Measurements from ENCODE around the gene ALDH3B1. TPM values are rescaled to one million over a fixed set of nuclear protein-coding genes. Genes with fewer than 3 reads are reported as not detected.

The ALDH3B1 gene
- total RNA-seq, 1 experiment from 2014 or later: not detected

DNA sequence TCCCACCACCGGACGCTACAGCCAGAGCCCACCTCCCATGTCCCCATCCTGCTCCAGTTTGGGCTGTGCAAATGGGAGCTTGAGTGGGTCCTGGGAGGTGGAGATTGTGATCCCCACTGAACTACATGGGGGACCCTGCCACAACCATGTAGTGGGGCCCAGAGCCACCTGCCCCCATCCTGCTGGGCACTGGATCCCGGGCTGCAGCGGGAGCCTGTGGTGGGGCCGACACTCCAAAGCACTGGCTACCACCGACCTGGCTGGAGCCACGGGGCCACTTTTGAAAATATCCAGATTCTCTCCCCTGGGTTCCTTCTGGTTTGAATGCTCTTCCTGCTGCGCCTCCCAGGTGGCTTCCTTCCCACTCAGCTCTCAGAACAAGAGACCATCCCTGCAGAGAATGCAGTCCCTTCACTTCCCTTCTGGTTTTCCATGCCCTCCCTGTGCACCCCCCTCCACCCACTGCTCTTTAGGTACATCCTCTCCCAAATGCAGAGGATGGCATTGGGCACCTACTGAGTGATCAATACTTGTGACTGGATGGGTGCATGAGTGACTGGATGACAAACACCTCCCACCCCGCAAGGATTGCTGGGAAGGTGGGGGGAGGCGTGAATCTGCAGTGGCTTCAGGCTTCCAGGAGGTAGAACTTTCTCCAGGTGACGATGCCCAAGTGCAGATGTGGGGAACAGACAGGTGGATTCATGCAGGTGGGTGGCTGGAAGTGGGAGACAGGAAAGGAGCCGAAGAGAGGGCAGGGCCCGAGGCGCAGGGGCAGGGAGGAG lies 5.4 kb upstream of the ALDH3B1 start:
- no peak overlapping the region for H2BK20ac ChIP-seq (ENCODE audit: low read depth, low read length, poor library complexity, severe bottlenecking)
- no peak overlapping the region for H2BK5ac ChIP-seq (ENCODE audit: insufficient read length, low read length)
- H2BK12ac ChIP-seq (ENCODE audit: insufficient read length, low read depth, low read length): no peak overlapping the region
- no peaks in the 10 kb centered on the region; a peak in 1 of 7 replicates for H3K36me3 Mint-ChIP-seq (ENCODE audit: insufficient read depth in 1 of 3, low read depth in 3 of 3)
- H3K9ac ChIP-seq (ENCODE audit: extremely low read depth, insufficient read length, low read length): no peak overlapping the region
- H3K56ac ChIP-seq (ENCODE audit: insufficient read length, low read depth, low read length): no peak overlapping the region
- H4K5ac ChIP-seq (ENCODE audit: insufficient read length, low read depth, low read length): no peak overlapping the region
- H3K23ac ChIP-seq (ENCODE audit: insufficient read length, low read depth, low read length): no peak overlapping the region
- no peak overlapping the region for H3K18ac ChIP-seq (ENCODE audit: insufficient read length, low read depth, low read length)
- H3K9me3 Mint-ChIP-seq: peaks cover 0 to 5% of the 10 kb centered on the region in 2 experiments; a peak in 1 of 5 replicates
- peaks cover 4% of the 10 kb centered on the region for H3K23me2 ChIP-seq (ENCODE audit: insufficient read length, low read depth, low read length, poor library complexity, severe bottlenecking)
- H2AK5ac ChIP-seq (ENCODE audit: insufficient read length, low read length): no peak overlapping the region
- no peak overlapping the region for H3K4ac ChIP-seq (ENCODE audit: low read depth, low read length)
- no peak overlapping the region for H4K8ac ChIP-seq (replicated peaks; ENCODE audit: insufficient read length, low read depth, low read length)
- no peak overlapping the region for H3K27ac ChIP-seq (ENCODE audit: insufficient read length, low read depth, low read length)
- no peak overlapping the region for H2AFZ ChIP-seq (ENCODE audit: low read length)
- H3K79me1 ChIP-seq (ENCODE audit: insufficient read depth, low read depth, low read length, poor library complexity, severe bottlenecking): no peaks in the 10 kb centered on the region
- H3K27me3 Mint-ChIP-seq (ENCODE audit: low read depth): peaks cover 12% of the 10 kb centered on the region
- no peaks in the 10 kb centered on the region for H3K79me2 ChIP-seq (ENCODE audit: insufficient read depth, low read length)
- no peak overlapping the region for H2BK120ac ChIP-seq (ENCODE audit: low read depth, low read length, poor library complexity, severe bottlenecking)
- TF ChIP-seq, protein P1, sequence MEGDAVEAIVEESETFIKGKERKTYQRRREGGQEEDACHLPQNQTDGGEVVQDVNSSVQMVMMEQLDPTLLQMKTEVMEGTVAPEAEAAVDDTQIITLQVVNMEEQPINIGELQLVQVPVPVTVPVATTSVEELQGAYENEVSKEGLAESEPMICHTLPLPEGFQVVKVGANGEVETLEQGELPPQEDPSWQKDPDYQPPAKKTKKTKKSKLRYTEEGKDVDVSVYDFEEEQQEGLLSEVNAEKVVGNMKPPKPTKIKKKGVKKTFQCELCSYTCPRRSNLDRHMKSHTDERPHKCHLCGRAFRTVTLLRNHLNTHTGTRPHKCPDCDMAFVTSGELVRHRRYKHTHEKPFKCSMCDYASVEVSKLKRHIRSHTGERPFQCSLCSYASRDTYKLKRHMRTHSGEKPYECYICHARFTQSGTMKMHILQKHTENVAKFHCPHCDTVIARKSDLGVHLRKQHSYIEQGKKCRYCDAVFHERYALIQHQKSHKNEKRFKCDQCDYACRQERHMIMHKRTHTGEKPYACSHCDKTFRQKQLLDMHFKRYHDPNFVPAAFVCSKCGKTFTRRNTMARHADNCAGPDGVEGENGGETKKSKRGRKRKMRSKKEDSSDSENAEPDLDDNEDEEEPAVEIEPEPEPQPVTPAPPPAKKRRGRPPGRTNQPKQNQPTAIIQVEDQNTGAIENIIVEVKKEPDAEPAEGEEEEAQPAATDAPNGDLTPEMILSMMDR (conservative IDR thresholded peaks at IDR 0.05): no peak
- no CpG with 5 or more reads among the region's 14 CpGs for WGBS (ENCODE audit: extremely low coverage, insufficient read length, low lambda C conversion rate)
- H4K20me1 ChIP-seq (ENCODE audit: control insufficient read depth, insufficient read depth, insufficient read length): no peaks in the 10 kb centered on the region
- DNase-seq: peak; percentile 60
- H3T11ph ChIP-seq (ENCODE audit: low read length): no peak overlapping the region
- peak overlapping the region; percentile 7 for H3K4me2 ChIP-seq (ENCODE audit: insufficient read depth, insufficient read length, low read length)
- no peaks in the 10 kb centered on the region; the same call in 1 of the 2 replicates for H3K4me1 ChIP-seq (ENCODE audit: insufficient read depth, low read length)
- no peak overlapping the region; the same call in 1 of the 2 replicates for H3K14ac ChIP-seq (ENCODE audit: insufficient read depth, low read length)
- H3K4me1 Mint-ChIP-seq: peaks cover 15 to 26% of the 10 kb centered on the region in 2 experiments
- no peak overlapping the region for H4K91ac ChIP-seq (ENCODE audit: insufficient read length, low read depth, low read length)
- no peak overlapping the region for H3K27ac Mint-ChIP-seq
- no peaks in the 10 kb centered on the region for H3K27me3 ChIP-seq (ENCODE audit: insufficient read depth, low read length)
- H2BK15ac ChIP-seq (ENCODE audit: low read depth, low read length): no peak overlapping the region
- H3K9me3 ChIP-seq (ENCODE audit: control insufficient read depth, low read depth, low read length): no peaks in the 10 kb centered on the region
- peak overlapping the region; percentile 65 to 86 for H3K4me3 Mint-ChIP-seq

Data from H9 (cell line).